Measurements from ENCODE around the gene ADRA2B.

ADRA2B gene

GRCh38 chr2:96092573-96092877 lies 23.8 kb downstream of the ADRA2B start:
- H3K4me3 ChIP-seq (ENCODE audit: low read depth, low read length) = no peak overlapping the region
- TF ChIP-seq POLR2A (IDR thresholded peaks at IDR 0.05; ENCODE audit: extremely low read depth, insufficient read length) = no peak
- no peak for TF ChIP-seq CTCF (IDR thresholded peaks at IDR 0.05; ENCODE audit: low read depth, low read length)
- no peak for TF ChIP-seq MAX (IDR thresholded peaks at IDR 0.05; ENCODE audit: low read depth, low read length)
- TF ChIP-seq MYC (IDR thresholded peaks at IDR 0.05; ENCODE audit: low read depth, low read length) = no peak
- DNase-seq (ENCODE audit: low read depth) = no peak

GRCh38 chr2:96091711-96092572 lies 24.4 kb downstream of the ADRA2B start:
- TF ChIP-seq MYC (IDR thresholded peaks at IDR 0.05; ENCODE audit: low read depth, low read length) (no peak), CTCF (IDR thresholded peaks at IDR 0.05; ENCODE audit: low read depth, low read length) (no peak), MAX (IDR thresholded peaks at IDR 0.05; ENCODE audit: low read depth, low read length) (no peak), POLR2A (IDR thresholded peaks at IDR 0.05; ENCODE audit: extremely low read depth, insufficient read length) (no peak)
- DNase-seq (ENCODE audit: low read depth) = no peak

DNA sequence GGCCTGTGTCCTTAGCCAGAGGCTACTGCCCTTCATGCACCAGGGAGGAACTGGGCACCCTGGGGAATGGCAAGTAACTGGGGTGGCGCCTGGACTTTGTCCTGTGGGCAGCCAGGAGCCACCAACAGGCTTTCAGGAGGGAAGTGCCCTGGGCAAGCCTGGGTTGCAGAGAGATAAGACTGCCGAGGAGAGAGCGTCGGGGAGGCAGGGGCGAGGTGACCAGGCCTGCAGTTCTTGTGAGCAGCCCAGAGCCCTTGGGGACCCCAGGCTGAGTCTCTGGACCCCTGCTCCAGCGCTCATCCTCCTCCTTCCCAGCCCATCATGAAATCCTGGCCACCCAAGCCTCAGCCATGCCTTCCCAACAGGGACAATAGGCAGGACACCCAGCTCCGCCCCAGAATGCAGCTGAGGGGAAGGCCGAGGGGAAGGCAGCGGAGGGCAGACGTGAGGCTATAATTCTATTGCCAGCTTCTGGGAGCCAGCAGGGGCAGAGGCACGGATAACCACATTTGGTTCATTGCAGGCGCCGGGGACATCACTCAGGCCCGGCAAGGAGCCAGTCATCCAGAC lies 25.1 kb downstream of the ADRA2B start:
- no peak overlapping the region for H3K4me3 ChIP-seq (ENCODE audit: low read depth, low read length)
- no peak for DNase-seq (ENCODE audit: low read depth)
- TF ChIP-seq MAX (IDR thresholded peaks at IDR 0.05; ENCODE audit: low read depth, low read length) = no peak
- TF ChIP-seq MYC (IDR thresholded peaks at IDR 0.05; ENCODE audit: low read depth, low read length) = no peak
- no peak for TF ChIP-seq CTCF (IDR thresholded peaks at IDR 0.05; ENCODE audit: low read depth, low read length)
- no peak for TF ChIP-seq POLR2A (IDR thresholded peaks at IDR 0.05; ENCODE audit: extremely low read depth, insufficient read length)

More at GRCh38 chr2:96091711-96092572, 24.4 kb downstream of the ADRA2B start:
- no peak overlapping the region for H3K4me3 ChIP-seq (ENCODE audit: low read depth, low read length)

DNA sequence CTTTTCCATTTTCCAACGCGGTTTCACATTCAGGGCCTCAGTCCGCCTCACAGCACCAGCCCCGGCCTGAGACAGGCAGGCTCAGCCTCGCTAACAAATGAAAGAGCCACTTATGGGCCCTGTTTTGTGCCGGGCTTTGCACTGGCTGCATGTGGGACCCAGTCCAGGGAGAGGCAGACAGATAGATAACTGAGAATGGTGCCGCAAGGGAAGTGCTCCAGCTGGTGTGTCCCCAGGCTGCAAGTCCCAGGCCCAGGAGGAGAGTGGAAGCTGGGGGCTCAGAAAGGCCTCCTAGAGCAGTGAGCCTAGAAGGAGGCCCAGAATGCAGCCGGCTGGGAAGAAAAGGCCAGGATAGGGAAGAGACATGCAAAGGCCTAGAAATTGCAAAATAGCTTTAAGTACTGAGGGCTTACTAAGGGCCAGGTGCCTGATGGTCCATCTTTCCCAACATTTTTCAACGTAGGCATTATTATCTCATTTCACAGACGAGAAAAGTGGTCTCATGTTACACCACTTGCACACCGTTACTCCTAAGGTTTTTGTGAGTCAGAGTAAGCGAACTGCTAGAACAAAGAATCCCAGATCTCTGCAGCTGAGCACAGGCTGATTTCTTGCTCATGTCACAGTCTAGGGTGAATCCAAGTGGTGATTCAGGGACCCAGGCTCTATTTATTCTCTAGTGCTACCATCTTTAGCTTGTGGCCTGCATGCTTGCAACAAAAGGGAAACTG lies 26.0 kb downstream of the ADRA2B start:
- no peak overlapping the region for H3K4me3 ChIP-seq (ENCODE audit: low read depth, low read length)
- no peak for DNase-seq (ENCODE audit: low read depth)
- TF ChIP-seq MAX (IDR thresholded peaks at IDR 0.05; ENCODE audit: low read depth, low read length) = no peak

DNA sequence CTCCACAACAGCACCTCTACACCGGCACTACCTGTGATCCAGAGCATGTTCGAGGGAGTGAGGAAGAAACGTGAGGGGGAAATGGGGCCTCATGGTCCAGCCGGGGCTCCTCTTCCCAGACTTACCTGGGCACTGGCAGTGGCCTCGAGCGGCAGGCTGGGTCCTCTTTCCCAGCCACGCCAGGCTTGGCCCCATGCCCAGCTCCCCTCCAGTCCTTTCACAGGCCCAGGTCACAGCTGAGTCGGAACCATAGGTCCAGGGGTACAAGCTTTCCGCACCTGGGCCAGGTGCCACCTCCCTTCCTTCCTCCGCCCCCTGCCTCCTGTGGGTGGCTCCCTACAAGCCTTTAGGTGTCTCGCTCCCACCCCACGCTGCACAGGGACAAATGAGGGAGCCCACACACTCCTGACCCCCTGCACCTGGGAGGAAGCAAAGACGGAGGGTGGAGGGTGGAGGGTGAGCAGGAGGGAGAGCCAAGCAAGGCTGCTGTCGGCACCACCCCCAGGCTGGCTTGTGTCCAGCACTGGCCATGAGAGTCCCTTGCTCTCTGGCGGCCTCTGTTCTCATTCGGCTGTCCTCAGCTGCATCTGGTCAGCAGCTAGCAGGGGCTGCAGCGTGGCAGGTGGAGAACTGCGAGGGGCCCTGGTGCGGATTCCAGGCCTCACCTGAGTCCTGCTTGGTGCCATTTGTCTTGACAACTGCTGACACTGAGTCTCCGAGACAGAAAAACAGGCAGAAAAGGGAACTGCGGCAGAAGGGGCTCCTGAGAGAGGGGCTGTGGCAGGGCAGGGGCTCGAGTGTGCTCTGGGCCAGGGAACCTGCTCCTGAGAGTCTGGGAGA lies 26.8 kb downstream of the ADRA2B start:
- DNase-seq (ENCODE audit: low read depth) = no peak
- H3K4me3 ChIP-seq (ENCODE audit: low read depth, low read length) = no peak overlapping the region

More for the DNA sequence above, 26.8 kb downstream of the ADRA2B start:
- TF ChIP-seq MYC (IDR thresholded peaks at IDR 0.05; ENCODE audit: low read depth, low read length) (no peak), CTCF (IDR thresholded peaks at IDR 0.05; ENCODE audit: low read depth, low read length) (no peak), POLR2A (IDR thresholded peaks at IDR 0.05; ENCODE audit: extremely low read depth, insufficient read length) (no peak), MAX (IDR thresholded peaks at IDR 0.05; ENCODE audit: low read depth, low read length) (no peak)
